SK-N-SH (cell line): ENCODE results near the gene NTRK2. TPM values are rescaled to one million over a fixed set of nuclear protein-coding genes. Genes with fewer than 3 reads are reported as not detected.

ENCODE experiments used
- CTCF ChIA-PET: fragments of 300-600, 350-600 bp; formaldehyde crosslinking; extraction: SDS; loops from one replicate; lab custom pipeline; 2021; lab: Yijun Ruan, JAX
- POLR2A ChIA-PET: fragments of 350-600 bp; sonication (Branson Sonifier 250); formaldehyde crosslinking; extraction: SDS; loops from one replicate; lab custom pipeline; 2020; ENCODE audit warnings: antibody characterized with exemption, inconsistent platforms; lab: Yijun Ruan, JAX
- DNase-seq: peaks from one replicate; pipeline ENCODE4 v3.0.0; 2012
- H2AFZ ChIP-seq: fragments of 200-600 bp; sonication (generic); 2 replicates; pipeline ENCODE4 v1.8.1; 2016; ENCODE audit warnings: antibody characterized with exemption, mild to moderate bottlenecking, low read depth
- H3F3A ChIP-seq: fragments of 200-600 bp; sonication (generic); replicated peaks from 2 replicates; pipeline ENCODE3; 2016; ENCODE audit warnings: antibody characterized with exemption, mild to moderate bottlenecking; ENCODE audit not compliant: insufficient read depth
- H3K27ac ChIP-seq, 2 experiments: fragments of 200-500 bp in 1 of 2; fragments of 200-600 bp in 1 of 2; sonication (Bioruptor generic) in 1 of 2; sonication (generic), shearing (Covaris generic) in 1 of 2; 2 replicates each; pipeline versions ENCODE4 v1.5.1 to v1.6.1; 2014 to 2016; ENCODE audit warnings: low read depth in 2 of 2, inconsistent platforms in 1 of 2, low read length in 1 of 2, mild to moderate bottlenecking in 1 of 2, mixed read lengths in 1 of 2
- H3K27me3 ChIP-seq: fragments of 200-600 bp; sonication (generic), shearing (Covaris generic); 2 replicates; pipeline ENCODE4 v1.6.1; 2016; ENCODE audit warnings: mixed run types; ENCODE audit not compliant: insufficient read depth
- H3K36me3 ChIP-seq, 2 experiments: fragments of 200-500 bp in 1 of 2; fragments of 200-600 bp in 1 of 2; sonication (Bioruptor generic) in 1 of 2; sonication (generic) in 1 of 2; replicated peaks in 1 of 2; 2 replicates each; pipeline versions ENCODE3 to v1.5.1; 2014 to 2016; ENCODE audit warnings: low read length in 1 of 2, mild to moderate bottlenecking in 1 of 2; ENCODE audit not compliant: insufficient read depth in 2 of 2, control insufficient read depth in 1 of 2
- H3K4me1 ChIP-seq, 2 experiments: fragments of 200-500 bp in 1 of 2; fragments of 200-600 bp in 1 of 2; sonication (Bioruptor generic) in 1 of 2; sonication (generic), shearing (Covaris generic) in 1 of 2; 2 replicates each; pipeline versions ENCODE4 v1.5.1 to v1.6.1; 2014 to 2016; ENCODE audit warnings: low read depth in 1 of 2, low read length in 1 of 2, mixed run types in 1 of 2; ENCODE audit not compliant: insufficient read depth in 2 of 2, control insufficient read depth in 1 of 2
- H3K4me2 ChIP-seq: fragments of 200-600 bp; sonication (generic), shearing (Covaris generic); 2 replicates; pipeline ENCODE4 v1.6.1; 2017; ENCODE audit warnings: mixed run types
- H3K4me3 ChIP-seq, 2 experiments: fragments of 200-500 bp in 1 of 2; fragments of 200-600 bp in 1 of 2; sonication (Bioruptor generic) in 1 of 2; sonication (generic), shearing (Covaris generic) in 1 of 2; 2 replicates each; pipeline versions ENCODE4 v1.5.1 to v1.8.1; 2014 to 2016; ENCODE audit warnings: low read depth in 2 of 2, inconsistent platforms in 1 of 2, low read length in 1 of 2, mild to moderate bottlenecking in 1 of 2, mixed read lengths in 1 of 2, moderate library complexity in 1 of 2
- H3K79me2 ChIP-seq: fragments of 200-600 bp; sonication (generic); 2 replicates; pipeline ENCODE4 v1.8.1; 2017; ENCODE audit warnings: mild to moderate bottlenecking; ENCODE audit not compliant: insufficient read depth
- H3K9ac ChIP-seq: fragments of 200-600 bp; sonication (generic); 2 replicates; pipeline ENCODE4 v1.6.1; 2017; ENCODE audit warnings: mixed run types
- H3K9me2 ChIP-seq: fragments of 200-600 bp; sonication (generic); 2 replicates; pipeline ENCODE4 v1.6.1; 2017; ENCODE audit warnings: mixed run types
- H3K9me3 ChIP-seq: fragments of 200-600 bp; sonication (generic); 2 replicates; pipeline ENCODE4 v1.6.1; 2017; ENCODE audit warnings: mixed run types, mild to moderate bottlenecking, moderate library complexity
- H4K20me1 ChIP-seq: fragments of 200-600 bp; sonication (generic); 2 replicates; pipeline ENCODE4 v1.6.1; 2017; ENCODE audit warnings: mild to moderate bottlenecking, mixed run types; ENCODE audit not compliant: insufficient read depth
- CHD2 ChIP-seq: fragments of 150-350 bp; IDR thresholded peaks from 2 replicates; pipeline ENCODE4 v1.6.1; 2018; ENCODE audit warnings: low read length; ENCODE audit not compliant: partially characterized antibody
- ELF1 ChIP-seq: IDR thresholded peaks from 2 replicates; pipeline ENCODE4 v1.4.0; 2012
- GATA2 ChIP-seq: sonication (generic); formaldehyde crosslinking; IDR thresholded peaks from 2 replicates; pipeline ENCODE4 v1.5.0; 2020; ENCODE audit warnings: mild to moderate bottlenecking, missing genetic modification reagents
- NFIC ChIP-seq: IDR thresholded peaks from 2 replicates; pipeline ENCODE4 v1.4.0; 2012; ENCODE audit warnings: borderline replicate concordance
- NRF1 ChIP-seq: IDR thresholded peaks from 2 replicates; pipeline ENCODE4 v1.6.1; 2012; ENCODE audit warnings: low read depth, mild to moderate bottlenecking, low read length
- PBX3 ChIP-seq: IDR thresholded peaks from 2 replicates; pipeline ENCODE4; 2012
- RAD21 ChIP-seq: IDR thresholded peaks from 2 replicates; pipeline ENCODE4 v1.6.1; 2012; ENCODE audit warnings: mild to moderate bottlenecking, low read length
- RXRA ChIP-seq: IDR thresholded peaks from 2 replicates; pipeline ENCODE4 v1.4.0; 2012; ENCODE audit warnings: low read depth, mild to moderate bottlenecking, borderline replicate concordance
- SMC3 ChIP-seq: IDR thresholded peaks from 2 replicates; pipeline ENCODE4 v1.6.1; 2012; ENCODE audit warnings: low read depth, low read length, improper control_type of control experiment
- YY1 ChIP-seq: IDR thresholded peaks from 2 replicates; pipeline ENCODE4 v1.4.0; 2012; ENCODE audit warnings: low read depth, mild to moderate bottlenecking
- WGBS: methylation state at CpG from one replicate; pipeline ENCODE4 v1.1.6; 2017; ENCODE audit warnings: low lambda C conversion rate; 5-methylcytosine and 5-hydroxymethylcytosine counted together
- polyA plus RNA-seq, 3 experiments: library from polyadenylated mRNA; depleted of rRNA; stranded (reverse); fragments of >200 nt; gene quantifications; 2 replicates each; pipeline ENCODE4 v1.2.3, GENCODE V29; 2012
- TF ChIP-seq, protein P1 (sequence below): IDR thresholded peaks from 2 replicates; pipeline ENCODE4 v1.4.0; 2012; ENCODE audit warnings: low read depth
- TF ChIP-seq, protein P2 (sequence below): fragments of 150-350 bp; IDR thresholded peaks from 2 replicates; pipeline ENCODE4 v1.6.1; 2016; ENCODE audit warnings: mild to moderate bottlenecking, low read depth, low read length
- TF ChIP-seq, protein P3 (sequence below): IDR thresholded peaks from 2 replicates; pipeline ENCODE4 v1.6.1; 2012; ENCODE audit warnings: mild to moderate bottlenecking, low read depth, low read length, moderate library complexity

Gene NTRK2
- polyA plus RNA-seq, 1 of the 3 experiments (the other 2 are of a cell fraction) = 0.05 TPM

DNA sequence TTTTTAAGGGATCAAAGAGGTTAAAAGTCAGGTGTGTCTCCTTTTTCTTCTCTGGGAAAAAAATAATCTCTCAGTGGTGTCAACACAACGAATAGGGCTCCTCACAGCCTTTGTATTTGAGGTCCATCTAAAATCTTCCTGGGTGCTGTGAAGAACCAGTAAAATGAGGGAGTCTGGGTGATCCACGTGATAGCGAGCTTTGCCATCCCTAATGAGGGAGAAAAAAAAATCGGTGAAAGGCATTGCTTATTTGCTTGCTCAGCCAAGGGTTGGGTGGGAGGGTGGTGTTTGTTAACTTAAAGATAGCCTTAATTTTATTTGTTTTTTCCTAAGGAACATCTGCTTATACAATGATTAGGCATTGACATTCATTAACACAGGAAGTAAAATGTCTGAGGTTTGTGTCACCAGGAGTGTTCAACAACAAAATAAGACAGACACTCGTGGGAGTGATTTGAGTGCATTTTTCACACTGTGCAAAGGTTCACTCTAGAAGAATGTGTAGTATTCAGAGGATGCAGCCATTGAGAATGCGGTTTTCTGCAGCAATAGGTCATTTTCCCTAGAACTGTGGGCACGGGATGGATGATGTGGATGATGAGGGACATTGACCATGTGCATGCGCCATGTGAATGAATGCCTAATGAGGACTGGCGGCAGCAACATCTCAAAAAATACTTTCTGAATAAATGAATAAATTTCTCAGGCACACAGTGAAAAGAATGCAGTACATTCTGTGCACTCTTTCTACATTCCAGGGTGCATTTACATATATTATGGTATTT, 369.5 kb downstream of the NTRK2 start:
- H3K36me3 ChIP-seq = no peaks in the 10 kb centered on the region
- TF ChIP-seq PBX3 (no peak), NRF1 (no peak), CHD2 (no peak), GATA2 (CRISPR knock-in tag) (no peak), SMC3 (no peak), RXRA (no peak), RAD21 (no peak), NFIC (no peak), YY1 (no peak), ELF1 (no peak)
- TF ChIP-seq, protein P1, sequence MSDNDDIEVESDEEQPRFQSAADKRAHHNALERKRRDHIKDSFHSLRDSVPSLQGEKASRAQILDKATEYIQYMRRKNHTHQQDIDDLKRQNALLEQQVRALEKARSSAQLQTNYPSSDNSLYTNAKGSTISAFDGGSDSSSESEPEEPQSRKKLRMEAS = no peak
- TF ChIP-seq, protein P2, sequence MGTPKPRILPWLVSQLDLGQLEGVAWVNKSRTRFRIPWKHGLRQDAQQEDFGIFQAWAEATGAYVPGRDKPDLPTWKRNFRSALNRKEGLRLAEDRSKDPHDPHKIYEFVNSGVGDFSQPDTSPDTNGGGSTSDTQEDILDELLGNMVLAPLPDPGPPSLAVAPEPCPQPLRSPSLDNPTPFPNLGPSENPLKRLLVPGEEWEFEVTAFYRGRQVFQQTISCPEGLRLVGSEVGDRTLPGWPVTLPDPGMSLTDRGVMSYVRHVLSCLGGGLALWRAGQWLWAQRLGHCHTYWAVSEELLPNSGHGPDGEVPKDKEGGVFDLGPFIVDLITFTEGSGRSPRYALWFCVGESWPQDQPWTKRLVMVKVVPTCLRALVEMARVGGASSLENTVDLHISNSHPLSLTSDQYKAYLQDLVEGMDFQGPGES = no peak
- TF ChIP-seq, protein P3, sequence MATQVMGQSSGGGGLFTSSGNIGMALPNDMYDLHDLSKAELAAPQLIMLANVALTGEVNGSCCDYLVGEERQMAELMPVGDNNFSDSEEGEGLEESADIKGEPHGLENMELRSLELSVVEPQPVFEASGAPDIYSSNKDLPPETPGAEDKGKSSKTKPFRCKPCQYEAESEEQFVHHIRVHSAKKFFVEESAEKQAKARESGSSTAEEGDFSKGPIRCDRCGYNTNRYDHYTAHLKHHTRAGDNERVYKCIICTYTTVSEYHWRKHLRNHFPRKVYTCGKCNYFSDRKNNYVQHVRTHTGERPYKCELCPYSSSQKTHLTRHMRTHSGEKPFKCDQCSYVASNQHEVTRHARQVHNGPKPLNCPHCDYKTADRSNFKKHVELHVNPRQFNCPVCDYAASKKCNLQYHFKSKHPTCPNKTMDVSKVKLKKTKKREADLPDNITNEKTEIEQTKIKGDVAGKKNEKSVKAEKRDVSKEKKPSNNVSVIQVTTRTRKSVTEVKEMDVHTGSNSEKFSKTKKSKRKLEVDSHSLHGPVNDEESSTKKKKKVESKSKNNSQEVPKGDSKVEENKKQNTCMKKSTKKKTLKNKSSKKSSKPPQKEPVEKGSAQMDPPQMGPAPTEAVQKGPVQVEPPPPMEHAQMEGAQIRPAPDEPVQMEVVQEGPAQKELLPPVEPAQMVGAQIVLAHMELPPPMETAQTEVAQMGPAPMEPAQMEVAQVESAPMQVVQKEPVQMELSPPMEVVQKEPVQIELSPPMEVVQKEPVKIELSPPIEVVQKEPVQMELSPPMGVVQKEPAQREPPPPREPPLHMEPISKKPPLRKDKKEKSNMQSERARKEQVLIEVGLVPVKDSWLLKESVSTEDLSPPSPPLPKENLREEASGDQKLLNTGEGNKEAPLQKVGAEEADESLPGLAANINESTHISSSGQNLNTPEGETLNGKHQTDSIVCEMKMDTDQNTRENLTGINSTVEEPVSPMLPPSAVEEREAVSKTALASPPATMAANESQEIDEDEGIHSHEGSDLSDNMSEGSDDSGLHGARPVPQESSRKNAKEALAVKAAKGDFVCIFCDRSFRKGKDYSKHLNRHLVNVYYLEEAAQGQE = no peak
- TF ChIP-seq, all 33 proteins: peak for 0
- no peak overlapping the region for H2AFZ ChIP-seq
- no peaks in the 10 kb centered on the region for H3K79me2 ChIP-seq
- H3K4me2 ChIP-seq = no peak overlapping the region
- no peaks in the 10 kb centered on the region for H3K4me1 ChIP-seq
- POLR2A ChIA-PET = no interaction called here
- no peaks in the 10 kb centered on the region for H3K9me3 ChIP-seq
- no peak for DNase-seq
- H4K20me1 ChIP-seq = no peaks in the 10 kb centered on the region
- no peak overlapping the region for H3K27ac ChIP-seq
- CTCF ChIA-PET = no interaction called here
- no peaks in the 10 kb centered on the region for H3K27me3 ChIP-seq
- H3K4me3 ChIP-seq = no peak overlapping the region
- WGBS = 38% methylated on average over 9 of the region's 9 CpGs
- H3K9me2 ChIP-seq = no peaks in the 10 kb centered on the region
- no peak overlapping the region for H3K9ac ChIP-seq
- H3F3A ChIP-seq = no peaks in the 10 kb centered on the region
